H1 (cell line): ENCODE measurements around the gene OSBPL2. TPM values are rescaled to one million over a fixed set of nuclear protein-coding genes. Genes with fewer than 3 reads are reported as not detected.

ENCODE experiments used
- CREB1 ChIP-seq: IDR thresholded peaks from 2 replicates; pipeline ENCODE4 v1.6.1; 2012; ENCODE audit warnings: inconsistent platforms
- JUN ChIP-seq: IDR thresholded peaks from 2 replicates; pipeline ENCODE4 v1.6.1; 2011; ENCODE audit warnings: low read depth, mild to moderate bottlenecking, improper control_type of control experiment, low read length
- JUND ChIP-seq: IDR thresholded peaks from 2 replicates; pipeline ENCODE4 v1.6.1; 2011; ENCODE audit warnings: mild to moderate bottlenecking, improper control_type of control experiment, low read length
- KDM1A ChIP-seq: fragments of 200-600, 300-600 bp; sonication (generic); IDR thresholded peaks from 2 replicates; pipeline ENCODE4 v1.7.1; 2016; ENCODE audit warnings: mild to moderate bottlenecking, low read length, borderline replicate concordance
- PHF8 ChIP-seq: fragments of 200-600 bp; sonication (generic); conservative IDR thresholded peaks from 2 replicates; pipeline ENCODE4 v1.7.1; 2012; ENCODE audit warnings: low read depth, mild to moderate bottlenecking, inconsistent platforms, low read length, moderate library complexity
- RFX5 ChIP-seq: IDR thresholded peaks from 2 replicates; pipeline ENCODE4 v1.6.1; 2011; ENCODE audit warnings: low read depth, low read length, improper control_type of control experiment, borderline replicate concordance
- SRF ChIP-seq: IDR thresholded peaks from 2 replicates; pipeline ENCODE4 v1.6.1; 2011; ENCODE audit warnings: mild to moderate bottlenecking, low read depth, low read length, moderate library complexity
- SUZ12 ChIP-seq: fragments of 200-600 bp; sonication (generic); IDR thresholded peaks from 2 replicates; pipeline ENCODE4 v1.6.1; 2012; ENCODE audit warnings: mild to moderate bottlenecking, inconsistent platforms, low read length, moderate library complexity, mixed read lengths
- TAF1 ChIP-seq: IDR thresholded peaks from 2 replicates; pipeline ENCODE4 v1.6.1; 2011; ENCODE audit warnings: mild to moderate bottlenecking, low read depth, low read length
- polyA plus RNA-seq, 7 experiments: library from polyadenylated mRNA; depleted of rRNA in 3 of 7; stranded (reverse) in 5 of 7; unstranded in 2 of 7; fragments of >200 nt in 5 of 7; fragments of 200-250 nt in 2 of 7; gene quantifications; 1 replicate in 5 of 7; 2 replicates in 1 of 7; 4 replicates in 1 of 7; pipeline versions ENCODE4 v1.2.1 to v1.2.3, GENCODE V29; 2011 to 2013; ENCODE audit warnings: missing spikeins in 2 of 7, mixed read lengths in 2 of 7
- total RNA-seq: library from RNA; stranded (reverse); fragmentation: NEBNext Ultra II Directional; extraction: Animal tissue kit (Norgen Biotek cat#: 25700); gene quantifications from 2 replicates; pipeline ENCODE4 v1.2.1, GENCODE V29; 2021

The OSBPL2 gene
- total and polyA plus RNA-seq, 2 of the 8 experiments (the other 6 are each of a cell fraction or from before 2014, with no cell fraction given): 11.7 to 42.4 TPM

GRCh38 chr20:62210496-62210855 is 27.8 kb upstream of the OSBPL2 start (continued):
- no peak for TF ChIP-seq SUZ12
- no peak for TF ChIP-seq RFX5
- TF ChIP-seq TAF1: no peak
- TF ChIP-seq SRF: no peak
- TF ChIP-seq JUND: no peak
- TF ChIP-seq KDM1A: no peak
- no peak for TF ChIP-seq PHF8
- TF ChIP-seq CREB1: no peak
- no peak for TF ChIP-seq JUN
